ENCODE results near the gene SOX18.

The SOX18 gene

GRCh38 chr20:64010711-64011237, 38.7 kb downstream of the SOX18 start:
- TF ChIP-seq CTCF (conservative IDR thresholded peaks at IDR 0.05; ENCODE audit: low read length), result no peak
- TF ChIP-seq EZH2phosphoT487 (IDR thresholded peaks at IDR 0.05; ENCODE audit: borderline replicate concordance), result no peak
- H4K20me1 ChIP-seq (ENCODE audit: insufficient read depth, low read length, poor library complexity, severe bottlenecking), result peaks cover 3% of the 10 kb centered on the region
- H3K9me3 ChIP-seq (ENCODE audit: insufficient read depth, low read depth, low read length), result no peaks in the 10 kb centered on the region
- no peak overlapping the region for H3K9ac ChIP-seq (ENCODE audit: low read depth, low read length, poor library complexity, severe bottlenecking)
- no peaks in the 10 kb centered on the region for H3F3A ChIP-seq (ENCODE audit: low read depth)
- H3K36me3 ChIP-seq (ENCODE audit: insufficient read depth, low read length), result peaks cover 65% of the 10 kb centered on the region; the same call in 1 of the 2 replicates
- H3K27me3 ChIP-seq (ENCODE audit: insufficient read depth, low read length, poor library complexity, severe bottlenecking), result no peaks in the 10 kb centered on the region
- H3K9me2 ChIP-seq (replicated peaks; ENCODE audit: low read depth, low read length), result no peaks in the 10 kb centered on the region
- H2AFZ ChIP-seq (ENCODE audit: low read length), result no peak overlapping the region
- H3K79me2 ChIP-seq (ENCODE audit: insufficient read depth, low read length), result peaks cover 14% of the 10 kb centered on the region; the same call in 1 of the 2 replicates
- no peak overlapping the region for H3K4me2 ChIP-seq (ENCODE audit: low read depth, low read length, poor library complexity, severe bottlenecking)
- H3K4me3 ChIP-seq (ENCODE audit: low read length, poor library complexity, severe bottlenecking), result no peak overlapping the region
- H3K4me1 ChIP-seq (ENCODE audit: insufficient read depth, low read length, poor library complexity, severe bottlenecking), result peaks cover 26% of the 10 kb centered on the region

GRCh38 chr20:64009811-64010387, 39.5 kb downstream of the SOX18 start:
- Histone ChIP-seq H4K20me1 (ENCODE audit: insufficient read depth, low read length, poor library complexity, severe bottlenecking) (peaks cover 3% of the 10 kb centered on the region), H3F3A (ENCODE audit: low read depth) (no peaks in the 10 kb centered on the region), H3K9me3 (ENCODE audit: insufficient read depth, low read depth, low read length) (no peaks in the 10 kb centered on the region), H2AFZ (ENCODE audit: low read length) (no peak overlapping the region), H3K4me1 (ENCODE audit: insufficient read depth, low read length, poor library complexity, severe bottlenecking) (peaks cover 26% of the 10 kb centered on the region), H3K4me3 (ENCODE audit: low read length, poor library complexity, severe bottlenecking) (peak overlapping the region; percentile 30), H3K79me2 (ENCODE audit: insufficient read depth, low read length) (peaks cover 14% of the 10 kb centered on the region; the same call in 1 of the 2 replicates), H3K27me3 (ENCODE audit: insufficient read depth, low read length, poor library complexity, severe bottlenecking) (no peaks in the 10 kb centered on the region), H3K9ac (ENCODE audit: low read depth, low read length, poor library complexity, severe bottlenecking) (no peak overlapping the region), H3K36me3 (ENCODE audit: insufficient read depth, low read length) (peaks cover 65% of the 10 kb centered on the region; the same call in 1 of the 2 replicates), H3K9me2 (replicated peaks; ENCODE audit: low read depth, low read length) (no peaks in the 10 kb centered on the region), H3K4me2 (ENCODE audit: low read depth, low read length, poor library complexity, severe bottlenecking) (peak overlapping the region; percentile 41)
- TF ChIP-seq CTCF (conservative IDR thresholded peaks at IDR 0.05; ENCODE audit: low read length) (no peak), EZH2phosphoT487 (IDR thresholded peaks at IDR 0.05; ENCODE audit: borderline replicate concordance) (no peak)

- no peak overlapping the region for H3K4me2 ChIP-seq (ENCODE audit: low read depth, low read length, poor library complexity, severe bottlenecking)
- TF ChIP-seq CTCF (conservative IDR thresholded peaks at IDR 0.05; ENCODE audit: low read length), result no peak
- TF ChIP-seq EZH2phosphoT487 (IDR thresholded peaks at IDR 0.05; ENCODE audit: borderline replicate concordance), result no peak
- H3K4me3 ChIP-seq (ENCODE audit: low read length, poor library complexity, severe bottlenecking), result no peak overlapping the region
- H3K36me3 ChIP-seq (ENCODE audit: insufficient read depth, low read length), result peaks cover 65% of the 10 kb centered on the region; the same call in 1 of the 2 replicates
- H3K9me2 ChIP-seq (replicated peaks; ENCODE audit: low read depth, low read length), result no peaks in the 10 kb centered on the region
- H3K79me2 ChIP-seq (ENCODE audit: insufficient read depth, low read length), result peaks cover 14% of the 10 kb centered on the region; the same call in 1 of the 2 replicates
- no peaks in the 10 kb centered on the region for H3K9me3 ChIP-seq (ENCODE audit: insufficient read depth, low read depth, low read length)
- no peak overlapping the region for H2AFZ ChIP-seq (ENCODE audit: low read length)
- H3K27me3 ChIP-seq (ENCODE audit: insufficient read depth, low read length, poor library complexity, severe bottlenecking), result no peaks in the 10 kb centered on the region
- peaks cover 3% of the 10 kb centered on the region for H4K20me1 ChIP-seq (ENCODE audit: insufficient read depth, low read length, poor library complexity, severe bottlenecking)
- H3F3A ChIP-seq (ENCODE audit: low read depth), result no peaks in the 10 kb centered on the region
- H3K4me1 ChIP-seq (ENCODE audit: insufficient read depth, low read length, poor library complexity, severe bottlenecking), result peaks cover 26% of the 10 kb centered on the region
- H3K9ac ChIP-seq (ENCODE audit: low read depth, low read length, poor library complexity, severe bottlenecking), result no peak overlapping the region
These were observed 42.5 kb downstream of the SOX18 start for GRCh38 chr20:64006902-64007301.
